ENCODE data around the gene ADCY2. TPM values are rescaled to one million over a fixed set of nuclear protein-coding genes. Genes with fewer than 3 reads are reported as not detected.

ADCY2 gene
- total RNA-seq, 1 donor from 2014 or later, result 1.5 TPM

DNA sequence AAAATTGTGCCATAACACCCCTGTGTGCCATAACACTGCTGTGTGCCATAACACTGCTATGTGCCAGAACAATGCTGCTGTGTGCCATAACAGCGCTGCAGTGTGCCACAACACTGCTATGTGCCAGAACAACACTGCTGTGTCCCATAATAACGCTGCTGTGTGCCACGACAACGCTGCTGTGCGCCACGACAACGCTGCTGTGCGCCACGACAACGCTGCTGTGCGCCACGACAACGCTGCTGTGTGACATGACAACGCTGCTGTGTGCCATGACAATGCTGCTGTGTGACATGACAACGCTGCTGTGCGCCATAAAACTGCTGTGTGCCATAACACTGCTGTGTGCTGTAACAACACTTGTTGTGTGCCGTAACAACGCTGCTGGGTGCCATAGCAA lies 429.1 kb downstream of the ADCY2 start:
- DNase-seq (ENCODE audit: low spot score), result no peak
- Mint-ChIP-seq H3K4me1 (ENCODE audit: unreplicated experiment) (no peaks in the 10 kb centered on the region), H3K27me3 (ENCODE audit: unreplicated experiment) (peaks cover 1% of the 10 kb centered on the region), H3K4me3 (ENCODE audit: unreplicated experiment) (no peak overlapping the region), H3K27ac (ENCODE audit: unreplicated experiment) (no peak overlapping the region), H3K9me3 (ENCODE audit: unreplicated experiment) (no peaks in the 10 kb centered on the region), H3K36me3 (ENCODE audit: low read depth, unreplicated experiment) (no peaks in the 10 kb centered on the region)
- TF ChIP-seq, protein P1, sequence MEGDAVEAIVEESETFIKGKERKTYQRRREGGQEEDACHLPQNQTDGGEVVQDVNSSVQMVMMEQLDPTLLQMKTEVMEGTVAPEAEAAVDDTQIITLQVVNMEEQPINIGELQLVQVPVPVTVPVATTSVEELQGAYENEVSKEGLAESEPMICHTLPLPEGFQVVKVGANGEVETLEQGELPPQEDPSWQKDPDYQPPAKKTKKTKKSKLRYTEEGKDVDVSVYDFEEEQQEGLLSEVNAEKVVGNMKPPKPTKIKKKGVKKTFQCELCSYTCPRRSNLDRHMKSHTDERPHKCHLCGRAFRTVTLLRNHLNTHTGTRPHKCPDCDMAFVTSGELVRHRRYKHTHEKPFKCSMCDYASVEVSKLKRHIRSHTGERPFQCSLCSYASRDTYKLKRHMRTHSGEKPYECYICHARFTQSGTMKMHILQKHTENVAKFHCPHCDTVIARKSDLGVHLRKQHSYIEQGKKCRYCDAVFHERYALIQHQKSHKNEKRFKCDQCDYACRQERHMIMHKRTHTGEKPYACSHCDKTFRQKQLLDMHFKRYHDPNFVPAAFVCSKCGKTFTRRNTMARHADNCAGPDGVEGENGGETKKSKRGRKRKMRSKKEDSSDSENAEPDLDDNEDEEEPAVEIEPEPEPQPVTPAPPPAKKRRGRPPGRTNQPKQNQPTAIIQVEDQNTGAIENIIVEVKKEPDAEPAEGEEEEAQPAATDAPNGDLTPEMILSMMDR (IDR thresholded peaks at IDR 0.05; ENCODE audit: unreplicated experiment), result no peak

DNA sequence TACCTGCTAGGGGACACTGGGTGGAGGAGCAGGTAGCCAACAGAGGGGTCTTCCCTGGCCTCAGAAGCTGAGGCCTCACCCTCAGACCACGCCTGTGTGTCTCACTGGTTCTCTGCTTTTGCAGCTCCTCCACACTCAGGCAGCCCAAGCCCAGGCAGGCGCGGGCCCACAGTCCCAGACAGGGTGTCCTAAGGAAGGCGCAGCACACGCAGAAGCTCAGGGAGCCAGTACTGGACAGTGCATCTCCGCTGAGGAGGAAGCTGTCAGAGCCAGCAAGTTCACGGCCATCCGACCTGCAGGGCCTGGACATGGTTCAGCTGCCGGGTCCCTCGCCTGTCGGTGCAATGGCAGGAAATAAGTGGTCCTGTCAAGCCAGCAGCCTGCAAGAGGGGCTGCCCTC lies 429.7 kb downstream of the ADCY2 start:
- H3K36me3 Mint-ChIP-seq (ENCODE audit: low read depth, unreplicated experiment), result no peaks in the 10 kb centered on the region
- no peak overlapping the region for H3K4me3 Mint-ChIP-seq (ENCODE audit: unreplicated experiment)
- H3K27ac Mint-ChIP-seq (ENCODE audit: unreplicated experiment), result no peak overlapping the region
- H3K4me1 Mint-ChIP-seq (ENCODE audit: unreplicated experiment), result no peaks in the 10 kb centered on the region
- no peak for DNase-seq (ENCODE audit: low spot score)
- no peaks in the 10 kb centered on the region for H3K9me3 Mint-ChIP-seq (ENCODE audit: unreplicated experiment)
- TF ChIP-seq, protein P1 (IDR thresholded peaks at IDR 0.05; ENCODE audit: unreplicated experiment), result no peak
- H3K27me3 Mint-ChIP-seq (ENCODE audit: unreplicated experiment), result peaks cover 1% of the 10 kb centered on the region

DNA sequence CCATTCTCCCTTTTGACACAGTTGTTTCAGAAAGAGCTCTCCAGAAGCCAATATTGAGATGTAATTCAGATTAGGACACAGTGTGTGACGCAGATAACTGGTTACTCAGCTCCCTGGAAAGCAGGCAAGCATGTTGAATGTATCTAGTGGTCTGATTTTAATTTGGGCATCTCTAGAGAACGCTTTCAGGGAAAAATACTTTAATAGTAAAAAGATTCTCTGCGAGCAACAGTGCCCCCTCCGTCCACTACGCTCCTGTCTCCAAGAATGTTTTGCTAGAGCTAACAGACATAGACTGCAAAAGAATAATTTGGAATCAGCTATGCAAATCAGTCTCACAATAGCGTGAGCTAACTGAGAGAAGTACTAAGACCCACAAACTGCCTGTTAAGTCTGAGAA lies 431.7 kb downstream of the ADCY2 start:
- Mint-ChIP-seq H3K27me3 (ENCODE audit: unreplicated experiment) (peaks cover 1% of the 10 kb centered on the region), H3K36me3 (ENCODE audit: low read depth, unreplicated experiment) (no peaks in the 10 kb centered on the region), H3K27ac (ENCODE audit: unreplicated experiment) (no peak overlapping the region), H3K4me3 (ENCODE audit: unreplicated experiment) (no peak overlapping the region), H3K4me1 (ENCODE audit: unreplicated experiment) (no peaks in the 10 kb centered on the region), H3K9me3 (ENCODE audit: unreplicated experiment) (no peaks in the 10 kb centered on the region)
- DNase-seq (ENCODE audit: low spot score), result no peak
- TF ChIP-seq, protein P1 (IDR thresholded peaks at IDR 0.05; ENCODE audit: unreplicated experiment), result no peak

DNA sequence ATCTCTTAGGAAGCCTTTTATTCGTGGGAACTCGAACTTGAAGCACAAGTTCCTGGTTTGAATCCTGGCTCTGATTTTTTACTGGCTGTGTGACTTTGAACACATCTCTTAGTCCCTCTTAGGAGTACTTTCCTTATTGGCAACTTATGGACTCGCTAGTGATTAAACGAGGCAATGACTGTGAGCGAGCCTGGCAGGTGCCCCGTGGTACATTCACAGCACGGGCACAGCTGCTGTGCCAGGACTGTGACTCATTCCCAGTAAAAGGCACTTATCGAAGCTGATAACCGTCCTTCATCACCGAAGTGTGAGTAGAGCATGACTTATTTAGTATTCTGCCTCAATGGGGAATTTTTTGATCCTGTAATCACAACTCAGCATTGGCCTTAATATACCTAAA lies 432.3 kb downstream of the ADCY2 start:
- no peaks in the 10 kb centered on the region for H3K4me1 Mint-ChIP-seq (ENCODE audit: unreplicated experiment)
- H3K9me3 Mint-ChIP-seq (ENCODE audit: unreplicated experiment), result no peaks in the 10 kb centered on the region
- peaks cover 3% of the 10 kb centered on the region for H3K27me3 Mint-ChIP-seq (ENCODE audit: unreplicated experiment)
- H3K27ac Mint-ChIP-seq (ENCODE audit: unreplicated experiment), result no peak overlapping the region
- TF ChIP-seq, protein P1 (IDR thresholded peaks at IDR 0.05; ENCODE audit: unreplicated experiment), result no peak
- no peaks in the 10 kb centered on the region for H3K36me3 Mint-ChIP-seq (ENCODE audit: low read depth, unreplicated experiment)
- no peak for DNase-seq (ENCODE audit: low spot score)
- H3K4me3 Mint-ChIP-seq (ENCODE audit: unreplicated experiment), result no peak overlapping the region

DNA sequence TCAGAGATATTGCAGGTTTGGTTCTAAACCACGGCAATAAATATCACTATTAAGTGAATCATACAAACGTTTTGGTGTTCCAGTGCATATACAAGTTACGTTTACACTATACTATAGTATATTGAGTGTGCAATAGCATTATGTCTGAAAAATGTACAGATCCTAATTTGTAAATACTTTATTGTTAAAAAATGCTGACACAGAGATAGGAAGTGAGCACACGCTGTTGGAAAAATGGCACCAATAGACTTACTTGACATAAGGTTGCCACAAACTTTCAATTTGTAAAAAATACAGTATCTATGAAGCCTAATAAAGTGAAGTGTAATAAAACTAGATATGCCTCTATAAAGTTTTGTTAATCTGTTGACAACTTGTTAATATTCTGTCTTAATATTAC lies 439.0 kb downstream of the ADCY2 start:
- no peaks in the 10 kb centered on the region for H3K4me1 Mint-ChIP-seq (ENCODE audit: unreplicated experiment)
- no peak overlapping the region for H3K27ac Mint-ChIP-seq (ENCODE audit: unreplicated experiment)
- H3K36me3 Mint-ChIP-seq (ENCODE audit: low read depth, unreplicated experiment), result no peaks in the 10 kb centered on the region
- H3K4me3 Mint-ChIP-seq (ENCODE audit: unreplicated experiment), result no peak overlapping the region
- H3K27me3 Mint-ChIP-seq (ENCODE audit: unreplicated experiment), result peaks cover 9% of the 10 kb centered on the region
- H3K9me3 Mint-ChIP-seq (ENCODE audit: unreplicated experiment), result no peaks in the 10 kb centered on the region
- TF ChIP-seq, protein P1 (IDR thresholded peaks at IDR 0.05; ENCODE audit: unreplicated experiment), result no peak
- DNase-seq (ENCODE audit: low spot score), result no peak

Data from endothelial cell (in vitro differentiated cells).